Measurements from ENCODE around the gene CNTNAP2.

GRCh38 chr7:148238761-148239325 lies 2122.2 kb downstream of the CNTNAP2 start:
- TF ChIP-seq CTCF (CRISPR knock-in tag; IDR thresholded peaks at IDR 0.05) (no peak), RAD21 (CRISPR knock-in tag; IDR thresholded peaks at IDR 0.05) (no peak), SP140L (CRISPR knock-in tag; IDR thresholded peaks at IDR 0.05; ENCODE audit: borderline replicate concordance) (no peak)
